BJ (cell line): Measurements from ENCODE around the gene MAP2K7. TPM values are rescaled to one million over a fixed set of nuclear protein-coding genes. Genes with fewer than 3 reads are reported as not detected.

Experiments used
- CTCF ChIA-PET: fragments of 350-600 bp; formaldehyde crosslinking; extraction: SDS; loops from one replicate; lab custom pipeline; 2021; ENCODE audit warnings: antibody characterized with exemption, inconsistent platforms; lab: Yijun Ruan, JAX
- POLR2A ChIA-PET: fragments of 300-600 bp; sonication (Branson Sonifier 250); formaldehyde crosslinking; extraction: SDS; loops from one replicate; lab custom pipeline; 2021; ENCODE audit warnings: antibody characterized with exemption; lab: Charles Lee
- DNase-seq: peaks from one replicate; pipeline ENCODE4 v3.0.0-alpha.2; 2011; ENCODE audit warnings: low read depth
- H3K27me3 ChIP-seq: 2 replicates; pipeline ENCODE4 v1.6.0; 2011; ENCODE audit warnings: low read length; ENCODE audit not compliant: control insufficient read depth, insufficient read depth
- H3K36me3 ChIP-seq: 2 replicates; pipeline ENCODE4 v1.5.1; 2011; ENCODE audit warnings: low read length; ENCODE audit not compliant: control insufficient read depth, insufficient read depth
- H3K4me3 ChIP-seq: 2 replicates; pipeline ENCODE4 v1.5.1; 2011; ENCODE audit warnings: low read depth, mild to moderate bottlenecking, control low read depth, low read length
- CTCF ChIP-seq: IDR thresholded peaks from 2 replicates; pipeline ENCODE4 v1.5.1; 2011; ENCODE audit warnings: low read depth, mild to moderate bottlenecking, control low read depth, inconsistent platforms, low read length, moderate library complexity; ENCODE audit not compliant: insufficient read depth
- polyA plus RNA-seq: library from polyadenylated mRNA; depleted of rRNA; stranded (reverse); fragments of >200 nt; gene quantifications from 2 replicates; pipeline ENCODE4 v1.2.3, GENCODE V29; 2011

Gene MAP2K7
- polyA plus RNA-seq, 1 experiment, result 8.0 TPM

- Histone ChIP-seq H3K36me3 (peaks cover 12% of the 10 kb centered on the region), H3K4me3 (no peak overlapping the region), H3K27me3 (no peaks in the 10 kb centered on the region)
- TF ChIP-seq CTCF, result no peak
- POLR2A ChIA-PET, result no interaction called here
- CTCF ChIA-PET, result interaction anchor here (0.8 to 7.1 kb wide), 3 partner anchors 19 to 69 kb away, joined by 3 to 29 read pairs (median 7); partner anchors contain the start of gene MAP2K7
- no peak for DNase-seq
Observed at GRCh38 chr19:7922836-7923195, 19.1 kb downstream of the MAP2K7 start.

- POLR2A ChIA-PET, result no interaction called here
- no peak for TF ChIP-seq CTCF
- H3K36me3 ChIP-seq, result peaks cover 12% of the 10 kb centered on the region
- H3K4me3 ChIP-seq, result no peak overlapping the region
- no peaks in the 10 kb centered on the region for H3K27me3 ChIP-seq
- DNase-seq, result no peak
- CTCF ChIA-PET, result interaction anchor here (0.8 to 7.1 kb wide), 6 partner anchors 21 to 330 kb away, joined by 3 to 29 read pairs (median 4); no protein-coding TSS in a partner anchor
Observed at GRCh38 chr19:7923295-7924191, 19.9 kb downstream of the MAP2K7 start.

GRCh38 chr19:7924241-7924640 is 20.6 kb downstream of the MAP2K7 start:
- no peak for DNase-seq

GRCh38 chr19:7924651-7925170 is 21.0 kb downstream of the MAP2K7 start:
- no peak for DNase-seq
- no peak for TF ChIP-seq CTCF
- peak overlapping the region; percentile 41 for H3K4me3 ChIP-seq
- ChIA-PET POLR2A (no interaction called here), CTCF (interaction anchor here (1.0 to 7.1 kb wide), 3 partner anchors 64 to 329 kb away, joined by 3 to 29 read pairs (median 3); no protein-coding TSS in a partner anchor)
- H3K27me3 ChIP-seq, result no peaks in the 10 kb centered on the region
- H3K36me3 ChIP-seq, result peaks cover 12% of the 10 kb centered on the region

More at GRCh38 chr19:7924241-7924640, 20.6 kb downstream of the MAP2K7 start:
- no peak for TF ChIP-seq CTCF
- Histone ChIP-seq H3K27me3 (no peaks in the 10 kb centered on the region), H3K36me3 (peaks cover 12% of the 10 kb centered on the region), H3K4me3 (no peak overlapping the region)
- POLR2A ChIA-PET, result no interaction called here
- CTCF ChIA-PET, result interaction anchor here (0.8 to 7.1 kb wide), 5 partner anchors 27 to 329 kb away, joined by 3 to 29 read pairs (median 4); no protein-coding TSS in a partner anchor
